NCI-H510A (cell line): ENCODE data around the gene RBL1.

Experiments used
- DNase-seq: peaks from one replicate; lab custom pipeline; 2025; lab: John Stamatoyannopoulos, UW

RBL1 gene

GRCh38 chr20:36950414-36951197 is 145.2 kb downstream of the RBL1 start:
- no peak for DNase-seq
